Measurements from ENCODE around the gene ADAMTS12.
"Not testable (repeated sequence)": the region's sequence is repeated elsewhere in the genome, so short reads cannot be mapped to it uniquely, and the experiment has no call there.

The ADAMTS12 gene

GRCh38 chr5:33563983-33564908 lies 327.5 kb downstream of the ADAMTS12 start:
- no peak for TF ChIP-seq CTCF (IDR thresholded peaks at IDR 0.05; ENCODE audit: low read depth, low read length)
- no peak overlapping the region for H3K4me3 ChIP-seq (ENCODE audit: low read depth, low read length)

- no peak overlapping the region for H3K4me3 ChIP-seq (ENCODE audit: low read depth, low read length)
- TF ChIP-seq CTCF (IDR thresholded peaks at IDR 0.05; ENCODE audit: low read depth, low read length): no peak
Observed at GRCh38 chr5:33563530-33563929, 328.3 kb downstream of the ADAMTS12 start.

- no peak overlapping the region for H3K4me3 ChIP-seq (ENCODE audit: low read depth, low read length)
- TF ChIP-seq CTCF (IDR thresholded peaks at IDR 0.05; ENCODE audit: low read depth, low read length): no peak
Observed at GRCh38 chr5:33558489-33558888, 333.3 kb downstream of the ADAMTS12 start.

- TF ChIP-seq CTCF (IDR thresholded peaks at IDR 0.05; ENCODE audit: low read depth, low read length): no peak
- H3K4me3 ChIP-seq (ENCODE audit: low read depth, low read length): no peak overlapping the region
Observed at GRCh38 chr5:33557605-33558004, 334.2 kb downstream of the ADAMTS12 start.

- TF ChIP-seq CTCF (IDR thresholded peaks at IDR 0.05; ENCODE audit: low read depth, low read length): no peak
- H3K4me3 ChIP-seq (ENCODE audit: low read depth, low read length): no peak overlapping the region
Observed at GRCh38 chr5:33556330-33557328, 335.2 kb downstream of the ADAMTS12 start.

- TF ChIP-seq CTCF (IDR thresholded peaks at IDR 0.05; ENCODE audit: low read depth, low read length): no peak
- no peak overlapping the region for H3K4me3 ChIP-seq (ENCODE audit: low read depth, low read length)
Observed at GRCh38 chr5:33549982-33550567, 341.7 kb downstream of the ADAMTS12 start.

- H3K4me3 ChIP-seq (ENCODE audit: low read depth, low read length): not testable (repeated sequence)
Observed at GRCh38 chr5:33539790-33540189, 352.0 kb downstream of the ADAMTS12 start.
